Uterus (tissue), 4 donors: ENCODE measurements around the gene GLRB. TPM values are rescaled to one million over a fixed set of nuclear protein-coding genes. Genes with fewer than 3 reads are reported as not detected.

Experiments
- DNase-seq, 2 donors: peaks; one replicate each; pipeline ENCODE4 v3.0.0-alpha.2; 2019 to 2020
- H3K27ac ChIP-seq, 2 donors: fragments of 200-600 bp; sonication (generic); 1 replicate in 1 of 2; 2 replicates in 1 of 2; pipeline ENCODE4 v1.5.1; 2016 to 2018
- H3K27me3 ChIP-seq, 2 donors: fragments of 200-600 bp; sonication (generic); one replicate each; pipeline ENCODE4 v1.5.1; 2018 to 2019; ENCODE audit warnings: control low read depth in 1 of 2
- H3K36me3 ChIP-seq, 2 donors: fragments of 200-600 bp; sonication (generic); one replicate each; pipeline ENCODE4 v1.5.1; 2019; ENCODE audit warnings: control low read depth in 1 of 2
- H3K4me1 ChIP-seq, 2 donors: fragments of 200-600 bp; sonication (generic); one replicate each; pipeline ENCODE4 v1.5.1; 2018 to 2019; ENCODE audit warnings: control low read depth in 1 of 2
- H3K4me3 ChIP-seq, 2 donors: fragments of 200-600 bp; sonication (generic); 1 replicate in 1 of 2; 2 replicates in 1 of 2; pipeline ENCODE4 v1.5.1; 2018 to 2019; ENCODE audit warnings: mild to moderate bottlenecking in 1 of 2
- H3K9me3 ChIP-seq, 2 donors: fragments of 200-600 bp; sonication (generic); one replicate each; pipeline ENCODE4 v1.5.1; 2019; ENCODE audit warnings: control low read depth in 1 of 2
- POLR2A ChIP-seq, 2 donors: fragments of 450-650 bp; IDR thresholded peaks; one replicate each; pipeline ENCODE4 v1.6.1; 2016; ENCODE audit warnings: antibody characterized with exemption in 2 of 2, mild to moderate bottlenecking in 1 of 2, moderate library complexity in 1 of 2
- intact Hi-C: fragments of 100-400 bp; cut with DNase I; formaldehyde crosslinking; loops from one replicate; pipeline ENCODE4 v1.15.1; 2023; ENCODE audit warnings: low total_unique reads
- total RNA-seq, 4 donors: library from RNA; depleted of rRNA in 3 of 4; stranded (reverse); fragments of >200 nt in 3 of 4; gene quantifications; one replicate each; pipeline versions ENCODE4 v1.1.0 to v1.2.4, GENCODE V29; 2014 to 2023
- TF ChIP-seq, protein P1 (sequence below), 4 experiments: fragments of 200-600 bp in 2 of 4; fragments of 450-650 bp in 2 of 4; sonication (generic) in 2 of 4; IDR thresholded peaks; one replicate each; pipeline ENCODE4 v1.5.1; 2016 to 2019; ENCODE audit warnings: antibody characterized with exemption in 4 of 4, mild to moderate bottlenecking in 2 of 4, moderate library complexity in 1 of 4
- donor health status: DM: yes; HTN: yes; CAD: no.

The GLRB gene
- 10 to 100 TPM in 1 of 4 donors, 1 to 10 TPM in 3; 1.0 to 20.6 (median 4.6) TPM for total RNA-seq

DNA sequence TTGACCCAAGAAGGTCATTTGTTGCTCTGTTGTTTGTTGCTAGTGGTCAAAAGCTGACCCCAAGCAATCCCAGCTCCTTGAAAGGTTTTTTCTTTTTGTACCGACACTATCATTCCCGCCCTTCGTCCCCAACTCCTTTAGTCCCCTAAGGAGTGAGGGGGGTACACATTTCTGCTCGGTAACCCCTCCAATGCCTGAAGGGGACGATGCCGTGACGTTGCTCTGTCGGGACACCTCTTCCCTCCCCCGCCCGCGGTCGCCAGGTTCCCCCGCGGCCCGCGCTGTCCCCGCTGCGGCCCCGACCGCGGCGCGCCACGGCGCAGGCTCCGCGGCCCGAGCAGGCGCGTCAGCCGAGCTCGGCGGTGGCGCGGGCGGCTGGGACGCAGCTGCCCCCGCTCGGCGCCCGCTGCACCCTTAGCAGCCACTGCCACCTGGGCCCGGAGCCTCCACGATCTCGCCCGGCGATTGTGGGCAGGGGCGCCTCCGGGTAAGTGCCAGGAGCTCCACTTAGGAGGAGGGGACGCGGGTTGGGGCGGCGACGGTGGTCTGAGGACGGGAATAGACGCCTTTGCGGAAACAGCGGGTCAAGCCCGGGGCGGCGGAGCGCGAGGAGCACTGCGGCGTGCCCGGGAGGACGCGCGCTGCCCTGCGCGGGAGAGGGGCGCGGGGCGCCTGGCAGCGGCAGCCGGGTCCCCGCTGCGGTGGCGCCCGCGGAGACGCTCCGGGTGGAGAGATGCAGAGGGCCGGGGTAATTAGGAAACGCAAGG, at the start of gene GLRB:
TSS of gene GLRB (plus strand) at position 340 of the 767 bp plus-strand sequence. CDS start 1,875 bp downstream, outside the sequence.
- TF ChIP-seq, protein P1, sequence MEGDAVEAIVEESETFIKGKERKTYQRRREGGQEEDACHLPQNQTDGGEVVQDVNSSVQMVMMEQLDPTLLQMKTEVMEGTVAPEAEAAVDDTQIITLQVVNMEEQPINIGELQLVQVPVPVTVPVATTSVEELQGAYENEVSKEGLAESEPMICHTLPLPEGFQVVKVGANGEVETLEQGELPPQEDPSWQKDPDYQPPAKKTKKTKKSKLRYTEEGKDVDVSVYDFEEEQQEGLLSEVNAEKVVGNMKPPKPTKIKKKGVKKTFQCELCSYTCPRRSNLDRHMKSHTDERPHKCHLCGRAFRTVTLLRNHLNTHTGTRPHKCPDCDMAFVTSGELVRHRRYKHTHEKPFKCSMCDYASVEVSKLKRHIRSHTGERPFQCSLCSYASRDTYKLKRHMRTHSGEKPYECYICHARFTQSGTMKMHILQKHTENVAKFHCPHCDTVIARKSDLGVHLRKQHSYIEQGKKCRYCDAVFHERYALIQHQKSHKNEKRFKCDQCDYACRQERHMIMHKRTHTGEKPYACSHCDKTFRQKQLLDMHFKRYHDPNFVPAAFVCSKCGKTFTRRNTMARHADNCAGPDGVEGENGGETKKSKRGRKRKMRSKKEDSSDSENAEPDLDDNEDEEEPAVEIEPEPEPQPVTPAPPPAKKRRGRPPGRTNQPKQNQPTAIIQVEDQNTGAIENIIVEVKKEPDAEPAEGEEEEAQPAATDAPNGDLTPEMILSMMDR (IDR thresholded peaks at IDR 0.05) = no peak
- no peak for TF ChIP-seq POLR2A (IDR thresholded peaks at IDR 0.05)
- Histone ChIP-seq H3K9me3 (no peaks in the 10 kb centered on the region), H3K36me3 (no peaks in the 10 kb centered on the region), H3K4me1 (no peaks in the 10 kb centered on the region), H3K27me3 (peaks cover 0 to 9% of the 10 kb centered on the region in 2 donors), H3K4me3 (peak within 1 kb of the TSS; percentile 57 to 60), H3K27ac (peak within 1 kb of the TSS in 1 of 2 donors; percentile 39)
- intact Hi-C loops = no loop called here
- peak; percentile 16 to 19 for DNase-seq

DNA sequence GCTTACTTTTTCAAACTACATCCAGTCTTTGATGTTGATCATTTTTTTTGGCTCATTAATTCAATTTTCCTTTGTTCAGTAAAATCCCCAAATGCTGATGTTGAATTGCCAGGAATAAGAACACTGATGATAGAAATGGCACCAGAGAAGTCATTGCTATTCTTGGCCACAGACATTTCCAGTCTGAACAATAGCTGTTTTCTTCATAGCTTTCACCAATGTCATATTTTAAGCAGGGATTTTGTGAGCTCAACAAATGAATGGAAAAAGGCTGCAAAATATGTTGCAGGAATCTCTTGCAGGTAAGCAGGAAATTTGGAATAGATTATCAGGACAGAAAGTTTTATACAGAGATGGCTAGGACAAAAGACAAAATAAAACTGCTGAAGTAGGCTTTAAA, 40.5 kb upstream of the GLRB start:
- H3K27ac ChIP-seq = no peak overlapping the region
- no peaks in the 10 kb centered on the region for H3K4me1 ChIP-seq
- intact Hi-C loops = no loop called here
- H3K27me3 ChIP-seq = no peaks in the 10 kb centered on the region
- H3K36me3 ChIP-seq = no peaks in the 10 kb centered on the region
- no peak overlapping the region for H3K4me3 ChIP-seq
- no peaks in the 10 kb centered on the region for H3K9me3 ChIP-seq
- no peak for DNase-seq
- TF ChIP-seq, protein P1 (IDR thresholded peaks at IDR 0.05) = no peak
- TF ChIP-seq POLR2A (IDR thresholded peaks at IDR 0.05) = no peak

DNA sequence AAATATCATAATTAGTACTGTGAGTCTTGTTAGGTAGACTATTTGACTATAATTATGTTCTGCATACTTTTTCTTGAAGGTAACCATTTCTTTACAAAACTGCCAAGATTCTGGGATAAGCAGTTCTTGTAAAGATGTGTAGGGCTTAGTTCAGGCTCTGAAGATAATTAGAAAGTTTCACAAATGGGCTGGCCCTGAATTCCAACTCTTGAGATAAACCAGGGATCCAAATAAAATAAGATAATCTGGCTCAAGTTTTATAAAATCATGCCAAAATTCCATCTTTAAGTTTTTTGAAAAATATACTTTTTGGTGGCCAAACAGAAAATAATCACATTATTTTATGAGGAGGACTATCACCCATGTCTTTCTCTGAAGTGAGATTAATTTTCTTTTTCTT, 35.5 kb upstream of the GLRB start:
- Histone ChIP-seq H3K27ac (no peak overlapping the region), H3K36me3 (no peaks in the 10 kb centered on the region), H3K4me3 (no peak overlapping the region), H3K9me3 (no peaks in the 10 kb centered on the region), H3K4me1 (no peaks in the 10 kb centered on the region), H3K27me3 (no peaks in the 10 kb centered on the region)
- intact Hi-C loops = no loop called here
- DNase-seq = no peak
- TF ChIP-seq POLR2A (IDR thresholded peaks at IDR 0.05) = no peak
- TF ChIP-seq, protein P1 (IDR thresholded peaks at IDR 0.05) = no peak

DNA sequence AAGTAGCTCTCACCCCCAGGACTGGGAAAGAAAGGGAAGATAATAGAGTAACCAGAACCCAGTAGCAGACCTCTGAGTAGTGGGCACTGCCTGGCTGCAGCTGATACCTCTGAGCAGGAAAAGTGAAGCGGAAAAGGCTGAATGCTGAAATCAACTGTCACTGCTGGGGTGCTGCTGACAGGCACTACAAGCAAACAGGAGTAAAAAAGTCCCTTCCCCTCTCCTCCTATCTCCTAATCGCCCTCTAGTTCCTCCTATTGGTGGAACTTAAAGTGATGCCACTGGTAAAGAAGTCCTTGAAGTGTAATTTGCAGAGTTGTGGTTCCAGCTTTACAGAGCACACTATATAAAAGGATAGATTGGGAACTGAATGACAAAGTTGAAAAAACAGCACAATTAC, 32.8 kb upstream of the GLRB start:
- Histone ChIP-seq H3K27ac (no peak overlapping the region), H3K27me3 (no peaks in the 10 kb centered on the region), H3K36me3 (no peaks in the 10 kb centered on the region), H3K4me3 (no peak overlapping the region), H3K9me3 (no peaks in the 10 kb centered on the region), H3K4me1 (no peaks in the 10 kb centered on the region)
- intact Hi-C loops = no loop called here
- DNase-seq = no peak
- TF ChIP-seq, protein P1 (IDR thresholded peaks at IDR 0.05) = no peak
- TF ChIP-seq POLR2A (IDR thresholded peaks at IDR 0.05) = no peak

DNA sequence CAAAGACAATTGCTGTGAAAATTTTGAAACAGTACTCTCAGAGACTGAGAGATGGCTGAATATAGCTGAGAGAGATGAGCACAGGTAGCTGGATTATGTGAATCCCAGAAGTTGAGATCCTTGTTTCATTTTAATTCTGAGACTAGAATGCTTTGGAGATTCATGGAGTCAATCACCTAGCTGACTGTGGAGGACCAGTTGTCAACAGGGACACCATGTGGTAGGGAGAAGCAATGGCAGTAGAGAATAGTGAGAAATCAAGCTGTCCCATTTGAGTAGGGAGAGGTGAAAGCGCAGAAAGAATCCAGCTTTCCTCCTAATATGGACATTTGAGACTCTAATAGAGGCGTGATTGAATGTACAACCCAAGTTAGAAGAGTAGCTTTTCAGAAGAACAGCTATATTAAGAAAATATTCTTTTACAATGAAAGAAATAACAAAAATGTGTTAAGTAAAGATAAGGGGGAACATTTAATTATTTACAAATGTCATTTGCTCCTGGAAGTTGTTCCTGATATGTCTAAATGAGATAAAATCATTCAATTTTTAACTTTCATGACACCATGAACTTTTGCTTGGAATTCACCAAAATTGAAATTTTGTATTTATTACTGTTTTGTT, 30.3 kb upstream of the GLRB start:
- DNase-seq = peak in 1 of 2 donors; percentile 32
- TF ChIP-seq POLR2A (IDR thresholded peaks at IDR 0.05) = no peak
- TF ChIP-seq, protein P1 (IDR thresholded peaks at IDR 0.05) = peak; percentile 57 to 84 (median 68)
- Histone ChIP-seq H3K9me3 (no peaks in the 10 kb centered on the region), H3K36me3 (no peaks in the 10 kb centered on the region), H3K27me3 (no peaks in the 10 kb centered on the region), H3K27ac (no peak overlapping the region), H3K4me3 (no peak overlapping the region), H3K4me1 (no peaks in the 10 kb centered on the region)
- intact Hi-C loops = no loop called here
